Mononuclear cell (primary cell): ENCODE data around the gene ZDHHC7. TPM values are rescaled to one million over a fixed set of nuclear protein-coding genes. Genes with fewer than 3 reads are reported as not detected.

ENCODE experiments used
- H3K27me3 ChIP-seq: 2 replicates; pipeline ENCODE4 v1.6.0; 2011; ENCODE audit warnings: low read length, control low read depth; ENCODE audit not compliant: insufficient read depth
- H3K4me1 ChIP-seq: 2 replicates; pipeline ENCODE4 v1.5.1; 2011; ENCODE audit warnings: mild to moderate bottlenecking, low read length, control low read depth; ENCODE audit not compliant: insufficient read depth
- H3K4me3 ChIP-seq: 2 replicates; pipeline ENCODE4 v1.5.1; 2011; ENCODE audit warnings: mild to moderate bottlenecking, low read length, moderate library complexity
- H3K9me3 ChIP-seq: 2 replicates; pipeline ENCODE4 v1.5.1; 2011; ENCODE audit warnings: low read depth, mild to moderate bottlenecking, control low read depth, low read length
- total RNA-seq: library from RNA; depleted of rRNA; stranded (reverse); fragments of >200 nt; gene quantifications from one replicate; pipeline ENCODE4 v1.2.3, GENCODE V29; 2012

Gene ZDHHC7
- total RNA-seq, 1 donor: 101 TPM

DNA sequence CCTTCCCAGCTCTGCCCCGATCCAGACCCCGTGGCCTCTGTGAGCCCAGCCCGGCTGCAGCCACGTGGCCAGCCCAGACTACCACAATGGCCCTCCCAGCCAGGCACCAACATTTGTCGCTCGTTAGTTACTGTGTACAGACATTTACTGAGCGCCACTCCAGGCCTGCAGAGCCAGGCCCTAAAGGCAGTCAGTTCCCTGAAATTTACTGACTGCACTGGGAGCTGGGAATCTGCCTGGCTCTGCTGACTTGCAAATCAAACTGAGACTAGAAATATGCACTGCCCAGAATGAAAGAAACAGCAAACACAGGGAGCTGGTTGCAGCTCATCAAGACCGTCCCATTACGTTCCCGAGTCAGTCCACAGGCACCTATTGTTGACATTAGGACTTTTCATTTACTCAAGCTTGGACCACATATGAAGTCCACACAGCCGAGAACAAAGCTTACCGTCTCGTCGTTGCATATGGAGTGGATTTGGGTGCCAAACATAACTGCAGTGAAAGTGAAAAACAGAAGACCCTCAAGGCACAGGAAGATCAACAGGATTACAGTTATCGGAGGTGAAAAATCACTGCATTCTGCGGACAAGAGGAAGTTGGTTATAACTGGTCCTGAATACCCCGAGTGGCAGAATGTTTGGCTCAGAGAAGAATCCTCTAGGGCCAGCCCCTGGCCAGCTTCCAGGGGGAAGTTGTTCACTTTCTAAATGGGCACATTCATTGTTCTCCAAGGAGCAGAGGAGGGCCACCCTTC is 34.5 kb downstream of the ZDHHC7 start:
- Histone ChIP-seq H3K4me1 (peaks cover 33% of the 10 kb centered on the region), H3K4me3 (no peak overlapping the region), H3K9me3 (no peaks in the 10 kb centered on the region), H3K27me3 (no peaks in the 10 kb centered on the region)

DNA sequence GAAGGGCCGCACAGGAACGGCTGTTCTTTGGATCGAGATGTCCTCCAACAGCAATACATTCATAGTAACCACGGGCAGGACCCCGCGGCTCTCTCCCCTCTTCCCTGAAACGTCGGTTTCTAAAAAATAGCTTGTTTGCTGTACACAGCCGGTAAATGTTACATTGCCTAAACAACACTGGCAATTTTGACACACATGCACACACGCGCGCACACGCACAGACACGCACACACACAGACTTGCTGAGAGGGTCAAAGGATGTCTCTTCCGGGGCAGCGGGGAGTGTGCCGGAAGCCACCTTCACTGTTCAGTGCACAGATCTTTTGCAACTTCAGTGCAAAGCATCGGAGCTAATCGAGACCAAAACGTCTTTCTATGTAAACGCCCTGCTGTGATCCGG is 35.8 kb downstream of the ZDHHC7 start:
- Histone ChIP-seq H3K27me3 (no peaks in the 10 kb centered on the region), H3K4me3 (no peak overlapping the region), H3K9me3 (no peaks in the 10 kb centered on the region), H3K4me1 (peaks cover 33% of the 10 kb centered on the region)

- H3K4me1 ChIP-seq: peaks cover 33% of the 10 kb centered on the region
- H3K27me3 ChIP-seq: no peaks in the 10 kb centered on the region
- H3K4me3 ChIP-seq: no peak overlapping the region
- H3K9me3 ChIP-seq: no peaks in the 10 kb centered on the region
Observed at GRCh38 chr16:84975066-84975465, 36.3 kb downstream of the ZDHHC7 start.

DNA sequence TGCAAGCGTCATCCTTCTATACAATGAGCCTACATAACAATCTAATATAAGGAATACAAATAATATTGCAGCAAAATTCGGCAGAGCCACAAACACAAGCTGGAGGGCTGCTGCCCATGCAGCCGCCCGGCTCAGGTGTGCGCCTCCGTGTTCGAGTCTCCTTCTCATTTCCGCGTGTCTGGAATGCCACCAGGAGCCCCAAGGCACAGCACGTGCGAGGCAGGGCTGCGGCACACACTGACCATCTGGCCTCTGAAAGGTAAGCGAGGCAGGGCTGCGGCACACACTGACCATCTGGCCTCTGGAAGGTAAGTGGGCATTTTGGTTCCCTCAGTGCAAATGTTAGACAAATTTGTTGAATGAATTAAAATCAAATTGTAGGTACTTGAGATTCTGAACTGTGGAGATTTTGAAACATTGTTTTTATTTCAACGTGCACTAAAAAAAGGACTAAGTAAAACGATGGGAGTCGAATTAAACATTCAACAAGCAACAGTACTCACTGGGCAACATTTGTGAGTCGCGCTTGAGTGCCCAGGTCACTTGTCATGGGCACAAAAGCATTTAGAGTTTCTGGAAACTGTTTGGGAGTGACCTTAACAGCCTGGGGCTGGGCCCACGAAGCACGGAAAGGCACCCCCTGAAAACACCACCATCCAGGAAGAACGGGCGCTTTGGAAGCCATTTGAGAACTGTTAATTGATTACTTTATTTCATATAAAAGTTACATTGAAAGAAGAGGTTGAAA is 37.4 kb downstream of the ZDHHC7 start:
- Histone ChIP-seq H3K27me3 (no peaks in the 10 kb centered on the region), H3K4me3 (no peak overlapping the region), H3K4me1 (peaks cover 33% of the 10 kb centered on the region), H3K9me3 (no peaks in the 10 kb centered on the region)

DNA sequence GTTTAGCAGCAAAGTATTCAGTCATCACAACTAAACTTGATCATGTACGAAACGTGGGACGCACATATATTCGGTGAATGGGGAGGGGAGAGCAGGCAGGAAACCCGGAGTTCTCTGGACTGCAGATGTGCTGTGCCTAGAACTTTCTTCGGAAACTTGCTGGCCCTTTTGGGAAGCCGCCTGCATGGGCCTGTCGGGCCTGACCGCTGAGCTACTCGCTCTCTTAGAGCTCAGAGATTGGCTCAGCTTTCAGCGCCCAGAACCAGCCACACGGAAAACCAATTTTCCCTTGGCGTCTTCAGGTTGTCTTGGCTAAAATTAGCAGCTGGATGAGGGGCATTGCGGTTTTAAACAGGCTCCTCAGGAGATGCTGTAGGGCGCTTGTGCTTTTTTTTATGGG is 38.1 kb downstream of the ZDHHC7 start:
- peaks cover 31% of the 10 kb centered on the region for H3K4me1 ChIP-seq
- no peaks in the 10 kb centered on the region for H3K27me3 ChIP-seq
- H3K9me3 ChIP-seq: no peaks in the 10 kb centered on the region
- H3K4me3 ChIP-seq: no peak overlapping the region

DNA sequence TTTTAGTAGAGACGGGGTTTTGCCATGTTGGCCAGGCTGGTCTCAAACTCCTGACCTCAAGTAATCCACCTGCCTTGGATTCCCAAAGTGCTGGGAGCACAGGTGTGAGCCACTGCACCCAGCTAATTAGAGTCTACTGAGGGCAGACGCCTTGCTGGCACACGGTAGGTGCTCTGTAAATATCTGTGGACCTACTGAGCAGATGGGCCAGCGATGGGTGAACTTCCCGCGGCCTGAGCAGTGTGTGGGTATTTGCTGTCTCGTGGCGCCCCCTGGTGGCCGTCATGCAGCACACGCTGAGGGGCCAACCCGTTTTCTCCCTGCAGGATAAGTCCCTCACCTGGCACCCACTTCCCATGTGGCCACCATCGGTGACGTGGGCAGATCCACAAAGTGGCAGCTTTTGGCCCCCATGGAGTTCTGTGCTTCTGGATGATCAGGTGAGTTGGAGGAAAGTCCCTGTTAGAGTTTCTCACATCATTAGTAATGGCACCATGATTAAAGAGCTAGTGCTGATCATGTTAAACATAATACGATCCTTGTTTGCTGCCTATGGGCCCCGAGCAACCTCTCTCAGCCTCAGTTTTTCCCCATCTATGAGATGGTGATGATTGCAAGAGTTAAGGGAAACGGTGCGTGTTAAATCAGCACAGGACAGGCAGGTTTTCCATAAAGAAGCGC is 40.7 kb downstream of the ZDHHC7 start:
- Histone ChIP-seq H3K27me3 (no peaks in the 10 kb centered on the region), H3K9me3 (no peaks in the 10 kb centered on the region)

GRCh38 chr16:84967828-84968227 is 43.5 kb downstream of the ZDHHC7 start:
- Histone ChIP-seq H3K27me3 (no peaks in the 10 kb centered on the region), H3K9me3 (no peaks in the 10 kb centered on the region), H3K4me1 (peaks cover 9% of the 10 kb centered on the region), H3K4me3 (no peak overlapping the region)

More for the DNA sequence above, 40.7 kb downstream of the ZDHHC7 start:
- Histone ChIP-seq H3K4me3 (no peak overlapping the region), H3K4me1 (peaks cover 15% of the 10 kb centered on the region)

- Histone ChIP-seq H3K4me3 (no peak overlapping the region), H3K9me3 (no peaks in the 10 kb centered on the region)
Observed at GRCh38 chr16:84965428-84966415, 45.6 kb downstream of the ZDHHC7 start.

DNA sequence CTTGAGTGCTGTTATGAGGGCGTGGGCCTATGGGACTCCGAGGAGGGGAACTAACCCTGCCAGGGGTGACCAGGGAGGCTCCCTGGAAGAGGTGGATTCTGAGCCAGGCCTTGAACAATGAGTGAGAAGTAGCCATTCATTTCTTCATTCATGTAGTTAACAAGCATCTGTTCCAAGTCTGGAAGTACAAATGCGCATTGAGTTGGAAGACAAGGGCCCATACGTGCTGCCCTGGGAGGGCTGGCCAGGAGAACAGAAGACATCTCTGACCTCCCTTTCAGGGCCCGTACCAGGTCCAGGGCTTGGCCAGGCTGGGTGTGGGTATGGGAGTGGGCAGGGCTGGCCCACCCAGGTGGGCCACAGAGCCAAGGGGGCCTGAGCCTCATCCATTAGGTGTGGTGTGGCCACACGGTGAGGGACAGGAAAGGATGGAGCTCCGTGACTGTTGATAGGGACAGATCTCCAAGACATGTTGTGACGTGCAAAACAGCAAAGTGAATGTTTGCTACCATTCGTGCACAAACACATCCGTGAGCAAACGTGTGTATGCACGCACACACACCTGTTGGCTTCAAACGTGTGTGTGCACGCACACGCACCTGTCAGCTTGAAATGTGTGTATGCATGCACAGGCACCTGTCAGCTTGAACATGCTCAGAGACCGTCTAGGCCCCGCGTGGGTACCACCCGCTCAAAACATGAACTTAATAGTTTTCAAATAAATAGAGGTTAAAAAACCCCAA is 46.8 kb downstream of the ZDHHC7 start:
- Histone ChIP-seq H3K27me3 (no peaks in the 10 kb centered on the region), H3K4me1 (no peaks in the 10 kb centered on the region), H3K4me3 (no peak overlapping the region), H3K9me3 (no peaks in the 10 kb centered on the region)

More at GRCh38 chr16:84965428-84966415, 45.6 kb downstream of the ZDHHC7 start:
- no peaks in the 10 kb centered on the region for H3K27me3 ChIP-seq
- H3K4me1 ChIP-seq: no peaks in the 10 kb centered on the region

DNA sequence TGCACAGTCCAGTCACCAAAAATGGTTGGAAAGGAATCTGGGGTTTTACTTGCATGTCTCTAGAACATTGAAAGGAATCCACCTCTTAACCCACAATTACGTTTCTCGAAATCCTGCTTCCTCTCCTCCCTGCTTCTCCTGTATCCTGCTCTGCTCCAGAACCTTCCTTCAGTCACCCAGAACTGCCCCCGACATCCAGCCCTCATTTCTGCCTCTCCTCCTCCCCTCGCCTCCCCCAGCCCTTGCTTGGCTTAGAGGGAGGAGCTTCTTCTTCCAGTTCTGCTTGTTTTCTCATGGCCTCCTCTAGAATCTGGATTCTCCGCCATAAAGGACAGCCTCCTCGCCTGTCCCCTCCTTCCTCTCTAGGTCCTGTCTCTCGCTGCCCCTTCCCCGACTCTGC is 48.3 kb downstream of the ZDHHC7 start:
- H3K9me3 ChIP-seq: no peaks in the 10 kb centered on the region
- no peaks in the 10 kb centered on the region for H3K27me3 ChIP-seq
- H3K4me1 ChIP-seq: no peaks in the 10 kb centered on the region
- no peak overlapping the region for H3K4me3 ChIP-seq

DNA sequence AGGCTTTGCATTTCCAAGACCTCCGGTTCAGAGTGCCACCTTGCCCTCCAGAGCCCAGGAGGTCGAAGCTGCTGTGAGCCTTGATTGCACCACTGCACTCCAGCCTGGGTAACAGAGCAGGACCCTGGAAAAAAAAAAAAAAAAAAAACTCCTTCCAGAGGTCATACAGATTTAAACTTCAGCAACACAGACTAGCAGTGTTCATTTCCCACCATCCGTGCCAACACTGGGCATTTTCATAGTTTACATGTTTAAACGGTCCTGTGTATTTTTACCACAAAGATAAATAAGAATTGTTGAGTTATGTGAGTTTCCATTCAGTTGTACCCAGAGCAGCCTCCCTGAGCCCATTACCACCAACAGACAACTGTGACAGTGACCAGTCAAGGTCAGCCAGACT is 50.4 kb downstream of the ZDHHC7 start:
- H3K9me3 ChIP-seq: no peaks in the 10 kb centered on the region
- no peak overlapping the region for H3K4me3 ChIP-seq

DNA sequence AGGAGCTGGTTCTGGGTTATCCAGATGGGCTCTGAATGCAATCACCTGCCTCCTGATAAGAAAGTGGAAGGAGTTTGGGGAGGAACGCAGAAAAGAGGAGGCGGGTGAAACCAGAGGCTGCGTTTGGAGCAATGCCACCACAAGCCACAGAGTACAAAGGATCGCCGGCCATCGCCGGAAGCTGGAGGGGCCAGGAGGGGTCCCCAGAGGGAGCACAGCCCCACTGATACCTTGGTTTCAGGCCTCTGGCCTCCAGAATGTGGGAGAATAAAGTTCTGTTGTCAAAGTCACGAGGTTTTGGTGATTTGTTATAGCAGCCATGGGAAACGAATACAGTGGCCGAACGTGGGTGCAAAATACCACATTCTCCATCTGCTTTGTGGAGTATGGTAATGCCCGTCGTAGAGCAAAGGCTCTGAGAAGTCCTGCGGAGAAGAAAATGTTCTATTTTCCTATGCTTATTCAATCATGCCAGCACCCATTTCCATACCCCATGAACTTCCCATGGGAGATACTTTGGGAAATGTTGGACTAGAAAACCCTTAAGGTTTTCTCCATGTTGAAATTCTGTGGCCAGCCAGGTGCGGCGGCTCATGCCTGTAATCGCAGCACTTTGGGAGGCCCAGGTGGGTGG is 51.4 kb downstream of the ZDHHC7 start:
- no peaks in the 10 kb centered on the region for H3K9me3 ChIP-seq
- no peak overlapping the region for H3K4me3 ChIP-seq
- H3K27me3 ChIP-seq: no peaks in the 10 kb centered on the region
- H3K4me1 ChIP-seq: no peaks in the 10 kb centered on the region

More for the DNA sequence above, 50.4 kb downstream of the ZDHHC7 start:
- Histone ChIP-seq H3K27me3 (no peaks in the 10 kb centered on the region), H3K4me1 (no peaks in the 10 kb centered on the region)

DNA sequence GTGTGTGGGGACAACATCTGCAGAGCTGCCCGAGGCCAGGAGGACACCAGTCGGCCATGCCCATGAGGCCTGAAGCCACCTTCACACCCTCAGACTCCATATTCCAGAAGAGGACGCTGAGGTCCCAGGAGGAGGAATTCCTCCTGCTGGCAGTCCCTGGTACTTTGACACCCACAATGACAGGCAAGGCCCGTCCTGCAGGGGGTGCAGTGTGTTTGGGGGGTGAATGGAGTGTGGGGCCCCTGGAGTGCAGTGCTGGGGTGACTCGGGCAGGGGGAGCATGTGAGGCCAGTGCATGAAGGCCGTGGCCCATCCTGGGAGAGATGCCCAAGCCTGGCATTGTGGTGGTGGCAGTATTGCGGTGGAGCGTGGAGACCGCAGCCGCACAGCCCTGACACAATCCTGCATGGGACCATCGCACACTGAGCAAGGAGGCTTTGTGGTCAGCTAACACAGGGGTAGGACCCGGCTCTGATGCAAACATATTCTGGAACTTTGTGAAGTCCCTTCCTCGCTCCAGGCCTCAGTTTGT is 52.2 kb downstream of the ZDHHC7 start:
- Histone ChIP-seq H3K9me3 (no peaks in the 10 kb centered on the region), H3K27me3 (no peaks in the 10 kb centered on the region), H3K4me1 (no peaks in the 10 kb centered on the region), H3K4me3 (no peak overlapping the region)
